Breast epithelium (tissue), 3 donors: Measurements from ENCODE around the gene SOD3.

Source experiments
- POLR2A ChIP-seq: fragments of 450-650 bp; IDR thresholded peaks from one replicate; pipeline ENCODE4 v1.6.1; 2016; ENCODE audit warnings: antibody characterized with exemption, mild to moderate bottlenecking, moderate library complexity
- POLR2AphosphoS5 ChIP-seq, 3 donors: sonication (generic); formaldehyde crosslinking; IDR thresholded peaks; one replicate each; pipeline ENCODE4 v1.6.1; 2017; ENCODE audit warnings: antibody characterized with exemption in 3 of 3
- TF ChIP-seq, protein P1 (sequence below), 3 donors: fragments of 450-650 bp; IDR thresholded peaks; one replicate each; pipeline ENCODE4 v1.5.1; 2016 to 2017; ENCODE audit warnings: antibody characterized with exemption in 3 of 3, mild to moderate bottlenecking in 3 of 3, moderate library complexity in 3 of 3

DNA sequence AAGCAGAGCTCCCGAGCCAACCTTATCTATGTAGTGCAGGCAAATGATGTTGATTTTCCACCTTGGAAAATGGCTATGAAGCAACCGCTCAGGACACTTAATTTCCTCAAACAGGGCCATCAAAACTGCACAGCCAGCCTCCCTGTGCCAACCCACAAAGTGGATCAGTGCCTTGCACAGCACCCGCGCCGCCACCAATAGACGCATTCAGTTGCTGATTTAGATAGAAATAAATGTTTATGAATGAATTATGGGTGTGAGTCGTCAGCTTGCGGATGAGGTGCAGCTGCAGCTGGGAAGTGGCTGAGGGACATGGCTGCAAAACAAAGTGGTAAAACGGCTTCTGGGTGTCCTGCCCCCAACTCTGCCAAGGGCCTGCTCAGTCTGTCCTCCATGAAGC is 47.0 kb downstream of the SOD3 start:
- TF ChIP-seq POLR2A (no peak), POLR2AphosphoS5 (IDR thresholded peaks at IDR 0.05) (no peak)
- TF ChIP-seq, protein P1, sequence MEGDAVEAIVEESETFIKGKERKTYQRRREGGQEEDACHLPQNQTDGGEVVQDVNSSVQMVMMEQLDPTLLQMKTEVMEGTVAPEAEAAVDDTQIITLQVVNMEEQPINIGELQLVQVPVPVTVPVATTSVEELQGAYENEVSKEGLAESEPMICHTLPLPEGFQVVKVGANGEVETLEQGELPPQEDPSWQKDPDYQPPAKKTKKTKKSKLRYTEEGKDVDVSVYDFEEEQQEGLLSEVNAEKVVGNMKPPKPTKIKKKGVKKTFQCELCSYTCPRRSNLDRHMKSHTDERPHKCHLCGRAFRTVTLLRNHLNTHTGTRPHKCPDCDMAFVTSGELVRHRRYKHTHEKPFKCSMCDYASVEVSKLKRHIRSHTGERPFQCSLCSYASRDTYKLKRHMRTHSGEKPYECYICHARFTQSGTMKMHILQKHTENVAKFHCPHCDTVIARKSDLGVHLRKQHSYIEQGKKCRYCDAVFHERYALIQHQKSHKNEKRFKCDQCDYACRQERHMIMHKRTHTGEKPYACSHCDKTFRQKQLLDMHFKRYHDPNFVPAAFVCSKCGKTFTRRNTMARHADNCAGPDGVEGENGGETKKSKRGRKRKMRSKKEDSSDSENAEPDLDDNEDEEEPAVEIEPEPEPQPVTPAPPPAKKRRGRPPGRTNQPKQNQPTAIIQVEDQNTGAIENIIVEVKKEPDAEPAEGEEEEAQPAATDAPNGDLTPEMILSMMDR (IDR thresholded peaks at IDR 0.05): no peak
